ENCODE measurements around the gene C11orf21. TPM values are rescaled to one million over a fixed set of nuclear protein-coding genes. Genes with fewer than 3 reads are reported as not detected.

The C11orf21 gene
- total and polyA plus RNA-seq, 2 of the 8 experiments (the other 6 are each of a cell fraction or from before 2014, with no cell fraction given) = not detected

GRCh38 chr11:2348986-2349385, 47.3 kb upstream of the C11orf21 start:
- no peak overlapping the region for H3K4ac ChIP-seq (replicated peaks; ENCODE audit: insufficient read length, low read depth, low read length)
- H2AFZ ChIP-seq (ENCODE audit: low read length) = no peak overlapping the region
- no peak overlapping the region for H4K8ac ChIP-seq (ENCODE audit: extremely low read depth, insufficient read depth, low read length)
- no peaks in the 10 kb centered on the region; the same call in 1 of the 2 replicates for H3K79me1 ChIP-seq (ENCODE audit: low read depth, low read length)
- DNase-seq (ENCODE audit: low read depth in 1 of 2, low spot score in 2 of 2) (no peak), FAIRE-seq (no peak)
- H3K4me2 ChIP-seq (ENCODE audit: insufficient read depth in 1 of 2, low read depth in 2 of 2, low read length in 2 of 2) = no peak overlapping the region
- H3K9me3 ChIP-seq (ENCODE audit: insufficient read depth in 2 of 2, low read depth in 1 of 2, low read length in 1 of 2) = peaks cover 14 to 42% of the 10 kb centered on the region in 2 experiments; a peak in 3 of 4 replicates
- no peaks in the 10 kb centered on the region for H3K4me1 ChIP-seq (replicated peaks in 1 of 4; ENCODE audit: control insufficient read depth in 3 of 4, insufficient read depth in 4 of 4, low read length in 3 of 4)
- H3K4me3 ChIP-seq (ENCODE audit: extremely low read depth in 1 of 4, insufficient read depth in 2 of 4, low read depth in 3 of 4, low read length in 4 of 4) = no peak overlapping the region
- H4K20me1 ChIP-seq (replicated peaks in 1 of 2; ENCODE audit: control insufficient read depth in 1 of 2, insufficient read depth in 2 of 2, low read length in 2 of 2) = no peaks in the 10 kb centered on the region
- H3K23ac ChIP-seq (ENCODE audit: insufficient read length) = no peak overlapping the region
- H4K5ac ChIP-seq (ENCODE audit: insufficient read length, low read depth, low read length) = no peak overlapping the region
- CTCF ChIA-PET (ENCODE audit: partially characterized antibody) = interaction anchor here (0.9 to 1.6 kb wide), 3 partner anchors 13 to 71 kb away, joined by 3 to 5 read pairs (median 4); no protein-coding TSS in a partner anchor
- H3K23me2 ChIP-seq (ENCODE audit: low read depth, low read length) = no peaks in the 10 kb centered on the region
- no peak overlapping the region for H3K27ac ChIP-seq (ENCODE audit: low read depth, low read length)
- H2BK15ac ChIP-seq (ENCODE audit: low read length) = no peak overlapping the region
- H3K27me3 ChIP-seq (replicated peaks in 1 of 4; ENCODE audit: control insufficient read depth in 3 of 4, extremely low read depth in 1 of 4, insufficient read depth in 3 of 4, low read length in 3 of 4) = no peaks in the 10 kb centered on the region
- POLR2A ChIA-PET (ENCODE audit: partially characterized antibody) = interaction anchor here (1.4 kb wide), 1 partner anchor 28 kb away, joined by 4 read pairs; the partner anchor contains the start of gene CD81
- H3K14ac ChIP-seq (ENCODE audit: insufficient read length) = no peak overlapping the region
- H2BK20ac ChIP-seq (ENCODE audit: low read length) = no peak overlapping the region
- no peak overlapping the region for H2AK5ac ChIP-seq (ENCODE audit: low read depth, low read length)
- no peak overlapping the region for H2BK12ac ChIP-seq (ENCODE audit: low read depth, low read length)
- no peak overlapping the region for H2BK5ac ChIP-seq (ENCODE audit: low read depth, low read length)
- no peaks in the 10 kb centered on the region for H3K36me3 ChIP-seq (ENCODE audit: control insufficient read depth in 2 of 4, insufficient read depth in 4 of 4, low read length in 3 of 4)
- H3K79me2 ChIP-seq (ENCODE audit: control insufficient read depth in 1 of 2, insufficient read depth in 2 of 2, low read length in 2 of 2) = no peaks in the 10 kb centered on the region
- H3K9ac ChIP-seq (replicated peaks in 1 of 4; ENCODE audit: extremely low read depth in 1 of 4, low read depth in 3 of 4, low read length in 3 of 4) = no peak overlapping the region
- no peak overlapping the region for H3K18ac ChIP-seq (ENCODE audit: extremely low read depth, low read length)
- H2BK120ac ChIP-seq (replicated peaks; ENCODE audit: low read depth, low read length) = no peak overlapping the region
- WGBS, 2 experiments (ENCODE audit: extremely low coverage in 1 of 2, insufficient coverage in 1 of 2, insufficient read length in 1 of 2, insufficient replicate concordance in 2 of 2, low coverage in 1 of 2, low lambda C conversion rate in 2 of 2, missing lambda C conversion rate in 1 of 2) = 88% methylated on average over 1 of the region's 1 CpG; no CpG with 5 or more reads in 1 of the 2 experiments
- H4K91ac ChIP-seq (replicated peaks; ENCODE audit: insufficient read length, low read length) = no peak overlapping the region
- H3K56ac ChIP-seq (replicated peaks; ENCODE audit: insufficient read length, low read depth, low read length) = no peak overlapping the region
- no peak for TF ChIP-seq CBX5 (IDR thresholded peaks at IDR 0.05; ENCODE audit: low read depth, low read length)
- no peak for TF ChIP-seq EP300 (IDR thresholded peaks at IDR 0.05; ENCODE audit: borderline replicate concordance in 1 of 2, low read depth in 2 of 2, low read length in 2 of 2)

All from H1 (cell line).